ENCODE data around the gene RGS17.

RGS17 gene

GRCh38 chr6:153059757-153060156 is 71.3 kb downstream of the RGS17 start:
- H4K91ac ChIP-seq (ENCODE audit: low read depth, low read length) = no peak overlapping the region
- H3K18ac ChIP-seq (ENCODE audit: low read length) = no peak overlapping the region
- H3K9ac ChIP-seq (ENCODE audit: low read length) = no peak overlapping the region
- no peak overlapping the region for H4K8ac ChIP-seq (ENCODE audit: low read depth, low read length)
- no peaks in the 10 kb centered on the region for H3K27me3 ChIP-seq (ENCODE audit: insufficient read depth, low read length)
- no peaks in the 10 kb centered on the region for H3K4me1 ChIP-seq (ENCODE audit: control insufficient read depth in 1 of 2, insufficient read depth in 2 of 2, low read length in 2 of 2)
- no peak overlapping the region for H2BK5ac ChIP-seq (ENCODE audit: low read depth, low read length, poor library complexity)
- DNase-seq = no peak
- no peak overlapping the region for H2BK120ac ChIP-seq (ENCODE audit: insufficient read depth, low read length, poor library complexity)
- no peaks in the 10 kb centered on the region for H3K79me1 ChIP-seq (ENCODE audit: low read length)
- H3K36me3 ChIP-seq (ENCODE audit: control insufficient read depth in 1 of 2, insufficient read depth in 2 of 2, low read length in 2 of 2) = no peaks in the 10 kb centered on the region
- H3K4me3 ChIP-seq (ENCODE audit: low read depth, low read length) = no peak overlapping the region
- no peak overlapping the region for H3K23ac ChIP-seq (ENCODE audit: low read length)
- no peak overlapping the region for H3K4ac ChIP-seq (ENCODE audit: low read depth, low read length)
- no CpG with 5 or more reads among the region's 1 CpG for WGBS (ENCODE audit: extremely low coverage, insufficient coverage, insufficient read length)
- no peak overlapping the region for H4K12ac ChIP-seq (ENCODE audit: low read depth, low read length)
- no peaks in the 10 kb centered on the region for H3K79me2 ChIP-seq (ENCODE audit: control insufficient read depth, insufficient read depth, low read length, poor library complexity)
- no peaks in the 10 kb centered on the region for H3K9me3 ChIP-seq (ENCODE audit: insufficient read depth, low read depth, low read length)
- no peak overlapping the region for H2BK12ac ChIP-seq (ENCODE audit: low read length)
- no peak overlapping the region for H3K14ac ChIP-seq (ENCODE audit: low read length)
- no peak overlapping the region for H3K4me2 ChIP-seq (ENCODE audit: low read length)
- H2AK5ac ChIP-seq (ENCODE audit: low read length) = no peak overlapping the region
- H3K27ac ChIP-seq (ENCODE audit: low read depth, low read length) = no peak overlapping the region
- no peak overlapping the region for H2AFZ ChIP-seq (ENCODE audit: insufficient read depth, low read length, poor library complexity)

GRCh38 chr6:153059311-153059710 is 71.8 kb downstream of the RGS17 start:
- Histone ChIP-seq H3K79me1 (ENCODE audit: low read length) (no peaks in the 10 kb centered on the region), H3K9me3 (ENCODE audit: insufficient read depth, low read depth, low read length) (no peaks in the 10 kb centered on the region), H3K4me3 (ENCODE audit: low read depth, low read length) (no peak overlapping the region), H2AFZ (ENCODE audit: insufficient read depth, low read length, poor library complexity) (no peak overlapping the region), H3K4me1 (ENCODE audit: control insufficient read depth in 1 of 2, insufficient read depth in 2 of 2, low read length in 2 of 2) (no peaks in the 10 kb centered on the region), H3K18ac (ENCODE audit: low read length) (no peak overlapping the region), H3K27me3 (ENCODE audit: insufficient read depth, low read length) (no peaks in the 10 kb centered on the region), H3K4ac (ENCODE audit: low read depth, low read length) (no peak overlapping the region), H3K9ac (ENCODE audit: low read length) (no peak overlapping the region), H4K8ac (ENCODE audit: low read depth, low read length) (no peak overlapping the region), H2BK5ac (ENCODE audit: low read depth, low read length, poor library complexity) (no peak overlapping the region), H4K12ac (ENCODE audit: low read depth, low read length) (no peak overlapping the region), H3K23ac (ENCODE audit: low read length) (no peak overlapping the region), H2BK12ac (ENCODE audit: low read length) (no peak overlapping the region), H4K91ac (ENCODE audit: low read depth, low read length) (no peak overlapping the region), H3K14ac (ENCODE audit: low read length) (no peak overlapping the region), H3K36me3 (ENCODE audit: control insufficient read depth in 1 of 2, insufficient read depth in 2 of 2, low read length in 2 of 2) (no peaks in the 10 kb centered on the region), H2BK120ac (ENCODE audit: insufficient read depth, low read length, poor library complexity) (no peak overlapping the region), H3K27ac (ENCODE audit: low read depth, low read length) (no peak overlapping the region), H2AK5ac (ENCODE audit: low read length) (no peak overlapping the region), H3K4me2 (ENCODE audit: low read length) (no peak overlapping the region), H3K79me2 (ENCODE audit: control insufficient read depth, insufficient read depth, low read length, poor library complexity) (no peaks in the 10 kb centered on the region)
- no peak for DNase-seq

- H3K4me1 ChIP-seq (ENCODE audit: control insufficient read depth in 1 of 2, insufficient read depth in 2 of 2, low read length in 2 of 2) = no peaks in the 10 kb centered on the region
- H3K4ac ChIP-seq (ENCODE audit: low read depth, low read length) = no peak overlapping the region
- no peaks in the 10 kb centered on the region for H3K27me3 ChIP-seq (ENCODE audit: insufficient read depth, low read length)
- H3K18ac ChIP-seq (ENCODE audit: low read length) = no peak overlapping the region
- no peak overlapping the region for H3K27ac ChIP-seq (ENCODE audit: low read depth, low read length)
- H3K23ac ChIP-seq (ENCODE audit: low read length) = no peak overlapping the region
- no peaks in the 10 kb centered on the region for H3K36me3 ChIP-seq (ENCODE audit: control insufficient read depth in 1 of 2, insufficient read depth in 2 of 2, low read length in 2 of 2)
- no peak overlapping the region for H2BK5ac ChIP-seq (ENCODE audit: low read depth, low read length, poor library complexity)
- H3K79me1 ChIP-seq (ENCODE audit: low read length) = no peaks in the 10 kb centered on the region
- H2AFZ ChIP-seq (ENCODE audit: insufficient read depth, low read length, poor library complexity) = no peak overlapping the region
- no peak overlapping the region for H3K4me3 ChIP-seq (ENCODE audit: low read depth, low read length)
- no peak overlapping the region for H2BK120ac ChIP-seq (ENCODE audit: insufficient read depth, low read length, poor library complexity)
- WGBS (ENCODE audit: extremely low coverage, insufficient coverage, insufficient read length) = no CpG with 5 or more reads among the region's 4 CpGs
- no peak overlapping the region for H3K9ac ChIP-seq (ENCODE audit: low read length)
- no peak overlapping the region for H2AK5ac ChIP-seq (ENCODE audit: low read length)
- H3K14ac ChIP-seq (ENCODE audit: low read length) = no peak overlapping the region
- no peak overlapping the region for H4K12ac ChIP-seq (ENCODE audit: low read depth, low read length)
- H4K91ac ChIP-seq (ENCODE audit: low read depth, low read length) = no peak overlapping the region
- H3K79me2 ChIP-seq (ENCODE audit: control insufficient read depth, insufficient read depth, low read length, poor library complexity) = no peaks in the 10 kb centered on the region
- no peak for DNase-seq
- no peak overlapping the region for H2BK12ac ChIP-seq (ENCODE audit: low read length)
- no peak overlapping the region for H3K4me2 ChIP-seq (ENCODE audit: low read length)
- no peaks in the 10 kb centered on the region for H3K9me3 ChIP-seq (ENCODE audit: insufficient read depth, low read depth, low read length)
- H4K8ac ChIP-seq (ENCODE audit: low read depth, low read length) = no peak overlapping the region
Observed at GRCh38 chr6:153058909-153059308, 72.2 kb downstream of the RGS17 start.

GRCh38 chr6:153058291-153058690 is 72.8 kb downstream of the RGS17 start:
- DNase-seq = no peak
- H2AFZ ChIP-seq (ENCODE audit: insufficient read depth, low read length, poor library complexity) = no peak overlapping the region
- no peaks in the 10 kb centered on the region for H3K27me3 ChIP-seq (ENCODE audit: insufficient read depth, low read length)
- no peaks in the 10 kb centered on the region for H3K4me1 ChIP-seq (ENCODE audit: control insufficient read depth in 1 of 2, insufficient read depth in 2 of 2, low read length in 2 of 2)
- H3K9ac ChIP-seq (ENCODE audit: low read length) = no peak overlapping the region
- no peak overlapping the region for H2BK120ac ChIP-seq (ENCODE audit: insufficient read depth, low read length, poor library complexity)
- H3K27ac ChIP-seq (ENCODE audit: low read depth, low read length) = no peak overlapping the region
- H2AK5ac ChIP-seq (ENCODE audit: low read length) = no peak overlapping the region
- no peaks in the 10 kb centered on the region for H3K79me1 ChIP-seq (ENCODE audit: low read length)
- no peak overlapping the region for H2BK5ac ChIP-seq (ENCODE audit: low read depth, low read length, poor library complexity)
- no peak overlapping the region for H3K4me3 ChIP-seq (ENCODE audit: low read depth, low read length)
- no peak overlapping the region for H4K12ac ChIP-seq (ENCODE audit: low read depth, low read length)
- no peak overlapping the region for H3K14ac ChIP-seq (ENCODE audit: low read length)
- H3K79me2 ChIP-seq (ENCODE audit: control insufficient read depth, insufficient read depth, low read length, poor library complexity) = no peaks in the 10 kb centered on the region
- no peaks in the 10 kb centered on the region for H3K9me3 ChIP-seq (ENCODE audit: insufficient read depth, low read depth, low read length)
- no peak overlapping the region for H4K91ac ChIP-seq (ENCODE audit: low read depth, low read length)
- no peaks in the 10 kb centered on the region for H3K36me3 ChIP-seq (ENCODE audit: control insufficient read depth in 1 of 2, insufficient read depth in 2 of 2, low read length in 2 of 2)
- no peak overlapping the region for H3K4me2 ChIP-seq (ENCODE audit: low read length)
- no peak overlapping the region for H3K4ac ChIP-seq (ENCODE audit: low read depth, low read length)
- no peak overlapping the region for H3K18ac ChIP-seq (ENCODE audit: low read length)
- WGBS (ENCODE audit: extremely low coverage, insufficient coverage, insufficient read length) = no CpG with 5 or more reads among the region's 4 CpGs
- H4K8ac ChIP-seq (ENCODE audit: low read depth, low read length) = no peak overlapping the region
- H2BK12ac ChIP-seq (ENCODE audit: low read length) = no peak overlapping the region
- H3K23ac ChIP-seq (ENCODE audit: low read length) = no peak overlapping the region
